ENCODE data around the gene TNRC6A.

DNA sequence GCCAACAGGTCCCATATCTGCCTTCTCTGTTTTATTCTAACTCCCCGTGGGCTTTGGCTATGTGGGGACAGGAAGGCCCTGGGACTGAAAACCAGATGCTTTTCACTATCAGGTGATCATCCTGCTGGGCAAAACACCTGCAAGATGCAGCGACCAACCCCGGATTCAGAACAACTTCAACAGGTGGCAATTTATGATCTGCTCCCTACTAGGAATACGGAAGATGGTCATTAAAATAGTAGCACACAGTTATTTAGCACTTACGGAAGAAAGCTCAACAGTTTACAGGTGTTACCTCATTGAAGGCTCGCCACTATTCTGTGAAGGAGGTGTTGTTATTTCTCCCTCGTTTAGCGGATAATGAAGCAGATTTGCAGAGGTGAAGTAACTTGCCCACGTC is 108.5 kb downstream of the TNRC6A start:
- TF ChIP-seq CTCF (conservative IDR thresholded peaks at IDR 0.05; ENCODE audit: low read depth in 2 of 2) (no peak), POLR2AphosphoS5 (IDR thresholded peaks at IDR 0.05; ENCODE audit: low read depth) (no peak), EZH2 (IDR thresholded peaks at IDR 0.05; ENCODE audit: low read depth, unreplicated experiment) (no peak), ZNF331 (CRISPR knock-in tag; IDR thresholded peaks at IDR 0.05; ENCODE audit: low read depth) (no peak)
- TF ChIP-seq, protein P1, sequence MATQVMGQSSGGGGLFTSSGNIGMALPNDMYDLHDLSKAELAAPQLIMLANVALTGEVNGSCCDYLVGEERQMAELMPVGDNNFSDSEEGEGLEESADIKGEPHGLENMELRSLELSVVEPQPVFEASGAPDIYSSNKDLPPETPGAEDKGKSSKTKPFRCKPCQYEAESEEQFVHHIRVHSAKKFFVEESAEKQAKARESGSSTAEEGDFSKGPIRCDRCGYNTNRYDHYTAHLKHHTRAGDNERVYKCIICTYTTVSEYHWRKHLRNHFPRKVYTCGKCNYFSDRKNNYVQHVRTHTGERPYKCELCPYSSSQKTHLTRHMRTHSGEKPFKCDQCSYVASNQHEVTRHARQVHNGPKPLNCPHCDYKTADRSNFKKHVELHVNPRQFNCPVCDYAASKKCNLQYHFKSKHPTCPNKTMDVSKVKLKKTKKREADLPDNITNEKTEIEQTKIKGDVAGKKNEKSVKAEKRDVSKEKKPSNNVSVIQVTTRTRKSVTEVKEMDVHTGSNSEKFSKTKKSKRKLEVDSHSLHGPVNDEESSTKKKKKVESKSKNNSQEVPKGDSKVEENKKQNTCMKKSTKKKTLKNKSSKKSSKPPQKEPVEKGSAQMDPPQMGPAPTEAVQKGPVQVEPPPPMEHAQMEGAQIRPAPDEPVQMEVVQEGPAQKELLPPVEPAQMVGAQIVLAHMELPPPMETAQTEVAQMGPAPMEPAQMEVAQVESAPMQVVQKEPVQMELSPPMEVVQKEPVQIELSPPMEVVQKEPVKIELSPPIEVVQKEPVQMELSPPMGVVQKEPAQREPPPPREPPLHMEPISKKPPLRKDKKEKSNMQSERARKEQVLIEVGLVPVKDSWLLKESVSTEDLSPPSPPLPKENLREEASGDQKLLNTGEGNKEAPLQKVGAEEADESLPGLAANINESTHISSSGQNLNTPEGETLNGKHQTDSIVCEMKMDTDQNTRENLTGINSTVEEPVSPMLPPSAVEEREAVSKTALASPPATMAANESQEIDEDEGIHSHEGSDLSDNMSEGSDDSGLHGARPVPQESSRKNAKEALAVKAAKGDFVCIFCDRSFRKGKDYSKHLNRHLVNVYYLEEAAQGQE (IDR thresholded peaks at IDR 0.05; ENCODE audit: unreplicated experiment), result no peak
